GM21360 (cell line): Measurements from ENCODE around the gene FAM83C.

Experiments used
- ATAC-seq: cut with Tn5 transposase; IDR thresholded peaks from one replicate; pipeline ENCODE4 v1.9.1; 2021; ENCODE audit warnings: mild to moderate bottlenecking, moderate library complexity; ENCODE audit not compliant: unreplicated experiment

FAM83C gene

GRCh38 chr20:35291654-35292503 is at the start of gene FAM83C:
FAM83C (minus strand) TSS chr20:35292425; CDS start chr20:35292304, 121 bp downstream.
- no peak for ATAC-seq

GRCh38 chr20:35341366-35342028 is 49.3 kb upstream of the FAM83C start:
- ATAC-seq = no peak

- ATAC-seq = no peak
These were observed 48.2 kb upstream of the FAM83C start for GRCh38 chr20:35340436-35340835.

- ATAC-seq = no peak
These were observed 47.4 kb upstream of the FAM83C start for GRCh38 chr20:35339636-35340035.

GRCh38 chr20:35339007-35339406 is 46.8 kb upstream of the FAM83C start:
- no peak for ATAC-seq

- ATAC-seq = no peak
These were observed 42.3 kb upstream of the FAM83C start for GRCh38 chr20:35334311-35335101.

- ATAC-seq = no peak
These were observed 41.4 kb upstream of the FAM83C start for GRCh38 chr20:35333606-35334005.

GRCh38 chr20:35332540-35333200 is 40.4 kb upstream of the FAM83C start:
- ATAC-seq = no peak

- no peak for ATAC-seq
These were observed 37.4 kb upstream of the FAM83C start for GRCh38 chr20:35329435-35330139.

- no peak for ATAC-seq
These were observed 36.5 kb upstream of the FAM83C start for GRCh38 chr20:35328689-35329088.

- ATAC-seq = no peak
These were observed 36.0 kb upstream of the FAM83C start for GRCh38 chr20:35328095-35328685.

GRCh38 chr20:35327074-35327976 is 35.1 kb upstream of the FAM83C start:
- ATAC-seq = no peak

GRCh38 chr20:35326740-35327073 is 34.5 kb upstream of the FAM83C start:
- no peak for ATAC-seq

- no peak for ATAC-seq
These were observed 34.0 kb upstream of the FAM83C start for GRCh38 chr20:35326021-35326739.

- ATAC-seq = no peak
These were observed 33.2 kb upstream of the FAM83C start for GRCh38 chr20:35325401-35325800.

- ATAC-seq = no peak
These were observed 28.3 kb upstream of the FAM83C start for GRCh38 chr20:35320396-35321126.

- no peak for ATAC-seq
These were observed 27.6 kb upstream of the FAM83C start for GRCh38 chr20:35319871-35320197.
